GM12874 (cell line): ENCODE results near the gene NSL1.

Experiments
- TF ChIP-seq, protein P1 (sequence below): IDR thresholded peaks from 2 replicates; pipeline ENCODE4 v1.5.1; 2011; ENCODE audit warnings: low read depth, mild to moderate bottlenecking, control low read depth, low read length, moderate library complexity; ENCODE audit not compliant: insufficient read depth

NSL1 gene

GRCh38 chr1:212688341-212689047 lies 103.1 kb downstream of the NSL1 start:
- TF ChIP-seq, protein P1, sequence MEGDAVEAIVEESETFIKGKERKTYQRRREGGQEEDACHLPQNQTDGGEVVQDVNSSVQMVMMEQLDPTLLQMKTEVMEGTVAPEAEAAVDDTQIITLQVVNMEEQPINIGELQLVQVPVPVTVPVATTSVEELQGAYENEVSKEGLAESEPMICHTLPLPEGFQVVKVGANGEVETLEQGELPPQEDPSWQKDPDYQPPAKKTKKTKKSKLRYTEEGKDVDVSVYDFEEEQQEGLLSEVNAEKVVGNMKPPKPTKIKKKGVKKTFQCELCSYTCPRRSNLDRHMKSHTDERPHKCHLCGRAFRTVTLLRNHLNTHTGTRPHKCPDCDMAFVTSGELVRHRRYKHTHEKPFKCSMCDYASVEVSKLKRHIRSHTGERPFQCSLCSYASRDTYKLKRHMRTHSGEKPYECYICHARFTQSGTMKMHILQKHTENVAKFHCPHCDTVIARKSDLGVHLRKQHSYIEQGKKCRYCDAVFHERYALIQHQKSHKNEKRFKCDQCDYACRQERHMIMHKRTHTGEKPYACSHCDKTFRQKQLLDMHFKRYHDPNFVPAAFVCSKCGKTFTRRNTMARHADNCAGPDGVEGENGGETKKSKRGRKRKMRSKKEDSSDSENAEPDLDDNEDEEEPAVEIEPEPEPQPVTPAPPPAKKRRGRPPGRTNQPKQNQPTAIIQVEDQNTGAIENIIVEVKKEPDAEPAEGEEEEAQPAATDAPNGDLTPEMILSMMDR = no peak

DNA sequence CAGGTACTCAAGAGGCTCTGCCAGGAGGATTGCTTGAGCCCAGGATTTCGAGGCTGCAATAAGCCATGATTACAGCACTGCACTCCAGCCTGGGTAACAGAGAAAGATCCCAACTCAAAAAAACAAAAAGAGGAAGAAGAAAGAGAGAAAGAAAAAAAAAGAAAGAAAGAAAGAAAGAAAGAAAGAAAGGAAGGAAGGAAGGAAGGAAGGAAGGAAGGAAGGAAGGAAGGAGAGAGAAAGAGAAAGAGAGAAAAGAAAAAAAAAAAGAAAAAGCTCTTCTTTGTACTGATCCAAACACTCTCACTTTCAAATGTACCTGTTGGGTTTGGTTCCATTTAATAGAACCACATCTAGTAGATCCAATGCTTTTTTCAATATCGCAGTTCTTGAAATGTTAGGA lies 103.8 kb downstream of the NSL1 start:
- TF ChIP-seq, protein P1 = no peak

DNA sequence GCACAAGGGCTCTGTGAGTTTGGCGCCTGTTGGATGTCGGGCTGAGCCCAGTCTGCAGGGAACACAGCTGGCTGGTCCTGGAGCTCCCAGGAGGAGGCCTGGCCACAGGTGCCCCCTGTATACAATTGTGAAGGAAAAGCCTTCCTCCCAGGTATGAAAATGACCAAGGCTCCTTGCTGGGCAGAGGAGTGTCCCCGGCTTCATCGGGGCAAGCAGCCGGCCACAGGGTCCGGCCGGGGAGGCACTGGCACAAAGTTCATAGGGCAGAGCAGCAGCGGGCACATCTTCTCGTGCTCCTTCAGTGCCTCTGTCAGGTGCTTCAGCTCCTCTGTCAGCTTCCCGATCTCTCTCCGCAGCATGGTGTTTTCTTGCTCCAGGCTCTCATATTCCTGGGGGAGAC lies 105.0 kb downstream of the NSL1 start:
- TF ChIP-seq, protein P1 = no peak

DNA sequence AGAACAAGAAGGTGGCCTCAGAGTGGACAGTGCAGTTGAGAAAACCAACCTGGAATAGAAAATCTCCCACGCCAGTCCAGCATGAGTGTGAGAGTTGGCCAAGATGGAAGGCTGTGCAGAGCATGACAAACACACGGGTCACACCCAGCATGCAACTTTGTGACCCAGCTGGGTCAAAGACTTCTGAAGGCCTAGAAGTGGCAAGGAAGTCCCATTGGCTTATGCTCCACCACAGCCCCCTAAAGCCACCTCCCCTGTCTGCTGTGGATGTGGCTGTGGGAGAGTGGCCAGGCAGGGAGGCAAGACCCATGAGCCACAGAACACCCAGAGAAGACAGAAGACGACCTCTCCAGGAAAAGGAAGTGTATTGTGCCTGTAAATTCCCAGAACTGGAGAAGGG lies 105.5 kb downstream of the NSL1 start:
- TF ChIP-seq, protein P1 = no peak

DNA sequence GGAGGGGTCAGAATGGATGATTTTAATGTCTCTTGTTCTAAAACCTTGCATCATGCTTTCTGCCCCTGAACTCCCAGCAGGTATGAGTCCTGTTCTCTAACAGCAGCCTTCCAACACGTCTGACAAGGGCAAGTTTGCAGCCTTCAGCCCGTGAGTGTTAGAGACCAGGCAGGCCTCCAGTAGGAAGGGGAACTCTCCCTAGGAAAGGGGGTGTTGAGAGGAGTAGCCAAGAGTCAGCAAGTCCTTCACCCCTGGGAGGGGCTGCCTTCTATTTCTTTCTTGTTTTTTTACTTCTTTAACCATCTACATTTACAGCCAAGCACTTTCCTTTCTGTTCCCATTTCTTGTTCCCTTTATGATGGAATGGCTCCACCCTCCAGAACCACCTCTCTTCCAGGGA lies 106.1 kb downstream of the NSL1 start:
- TF ChIP-seq, protein P1 = no peak

GRCh38 chr1:212684521-212685090 lies 107.0 kb downstream of the NSL1 start:
- TF ChIP-seq, protein P1 = no peak

DNA sequence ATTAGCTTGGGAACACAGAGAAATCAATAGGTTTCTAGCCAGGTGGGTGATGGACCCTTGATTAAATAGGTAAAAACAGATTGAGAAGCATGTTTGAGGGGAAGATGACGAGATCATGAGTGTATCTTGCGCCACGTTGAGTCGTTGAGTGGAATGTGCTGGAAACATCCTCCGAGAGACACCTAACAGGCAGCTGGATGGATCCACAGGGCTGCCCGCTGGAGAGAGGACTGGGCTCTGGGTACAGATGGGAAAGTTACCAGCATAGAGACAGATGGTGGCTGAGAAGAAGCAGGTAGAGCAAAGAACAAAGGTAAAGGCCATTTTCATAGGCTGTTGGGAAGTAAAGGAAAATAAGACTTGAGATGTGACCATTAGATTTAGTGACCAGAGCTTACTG lies 107.5 kb downstream of the NSL1 start:
- TF ChIP-seq, protein P1 = no peak
